ENCODE measurements around the gene TBX18.

- TF ChIP-seq CTCF (IDR thresholded peaks at IDR 0.05; ENCODE audit: low read depth, low read length) (no peak), POLR2A (IDR thresholded peaks at IDR 0.05; ENCODE audit: extremely low read depth, insufficient read length) (no peak)
- TF ChIP-seq, protein P1, sequence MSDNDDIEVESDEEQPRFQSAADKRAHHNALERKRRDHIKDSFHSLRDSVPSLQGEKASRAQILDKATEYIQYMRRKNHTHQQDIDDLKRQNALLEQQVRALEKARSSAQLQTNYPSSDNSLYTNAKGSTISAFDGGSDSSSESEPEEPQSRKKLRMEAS (IDR thresholded peaks at IDR 0.05; ENCODE audit: low read depth, low read length), result no peak
Observed at GRCh38 chr6:84719152-84719551, 45.2 kb downstream of the TBX18 start.

Measured in NB4 (cell line).